AG09319 (cell line): ENCODE measurements around the gene SMIM35.

Source experiments
- DNase-seq: peaks from one replicate; pipeline ENCODE4 v3.0.0-alpha.2; 2010; ENCODE audit warnings: low read depth; ENCODE audit errors: extremely low read depth
- TF ChIP-seq, protein P1 (sequence below): IDR thresholded peaks from 2 replicates; pipeline ENCODE4 v1.5.1; 2011; ENCODE audit warnings: low read depth, mild to moderate bottlenecking, inconsistent platforms, low read length, moderate library complexity

The SMIM35 gene

GRCh38 chr11:118048472-118049370 lies 38.0 kb downstream of the SMIM35 start:
- TF ChIP-seq, protein P1, sequence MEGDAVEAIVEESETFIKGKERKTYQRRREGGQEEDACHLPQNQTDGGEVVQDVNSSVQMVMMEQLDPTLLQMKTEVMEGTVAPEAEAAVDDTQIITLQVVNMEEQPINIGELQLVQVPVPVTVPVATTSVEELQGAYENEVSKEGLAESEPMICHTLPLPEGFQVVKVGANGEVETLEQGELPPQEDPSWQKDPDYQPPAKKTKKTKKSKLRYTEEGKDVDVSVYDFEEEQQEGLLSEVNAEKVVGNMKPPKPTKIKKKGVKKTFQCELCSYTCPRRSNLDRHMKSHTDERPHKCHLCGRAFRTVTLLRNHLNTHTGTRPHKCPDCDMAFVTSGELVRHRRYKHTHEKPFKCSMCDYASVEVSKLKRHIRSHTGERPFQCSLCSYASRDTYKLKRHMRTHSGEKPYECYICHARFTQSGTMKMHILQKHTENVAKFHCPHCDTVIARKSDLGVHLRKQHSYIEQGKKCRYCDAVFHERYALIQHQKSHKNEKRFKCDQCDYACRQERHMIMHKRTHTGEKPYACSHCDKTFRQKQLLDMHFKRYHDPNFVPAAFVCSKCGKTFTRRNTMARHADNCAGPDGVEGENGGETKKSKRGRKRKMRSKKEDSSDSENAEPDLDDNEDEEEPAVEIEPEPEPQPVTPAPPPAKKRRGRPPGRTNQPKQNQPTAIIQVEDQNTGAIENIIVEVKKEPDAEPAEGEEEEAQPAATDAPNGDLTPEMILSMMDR: no peak
- DNase-seq: no peak

- DNase-seq: no peak
- TF ChIP-seq, protein P1: no peak
Observed at GRCh38 chr11:118047749-118048148, 39.0 kb downstream of the SMIM35 start.

GRCh38 chr11:118046964-118047700 lies 39.6 kb downstream of the SMIM35 start:
- TF ChIP-seq, protein P1: no peak
- DNase-seq: no peak

DNA sequence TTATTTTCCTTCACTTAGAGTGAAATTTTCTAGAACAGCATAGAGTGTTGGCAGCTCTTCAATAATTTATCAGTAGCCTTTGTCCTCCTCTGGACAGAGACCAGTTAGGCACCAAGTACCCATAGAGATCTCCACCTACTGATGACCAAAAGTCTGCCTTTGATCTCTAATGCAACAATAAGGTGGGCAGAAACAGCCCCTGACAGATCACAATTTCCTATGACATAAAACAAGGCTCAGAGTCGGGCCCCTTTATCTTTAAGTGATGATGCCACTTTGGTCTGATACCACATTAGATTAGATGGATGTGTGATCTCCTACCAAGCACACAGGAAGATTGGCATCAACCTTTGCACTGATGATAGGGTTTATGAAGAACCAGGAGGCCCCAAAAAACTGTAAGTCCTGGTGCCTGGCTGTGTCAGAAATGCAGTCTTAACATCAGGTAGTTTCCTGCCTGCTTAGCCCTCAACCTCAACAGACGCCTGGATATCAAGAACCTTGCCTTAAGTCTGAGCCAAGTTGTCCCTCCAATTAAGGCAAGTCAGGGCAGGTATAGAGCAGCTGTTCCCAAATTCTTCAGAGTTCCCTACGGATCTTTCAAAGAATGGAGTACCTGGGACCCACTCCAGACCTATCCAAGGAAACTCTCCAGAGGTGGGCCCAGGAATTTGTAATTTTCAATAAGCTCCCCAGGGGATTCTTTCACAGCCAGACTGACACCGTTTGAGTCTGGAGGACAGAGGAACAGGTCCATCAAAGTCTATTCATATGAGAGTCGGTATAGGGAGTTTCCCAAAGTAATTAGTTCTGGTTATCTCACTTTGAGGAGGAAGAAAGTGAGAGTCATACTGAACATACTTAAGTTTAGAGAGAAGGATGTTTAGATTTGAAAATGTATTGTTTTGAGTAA lies 40.5 kb downstream of the SMIM35 start:
- no peak for DNase-seq
- TF ChIP-seq, protein P1: no peak

DNA sequence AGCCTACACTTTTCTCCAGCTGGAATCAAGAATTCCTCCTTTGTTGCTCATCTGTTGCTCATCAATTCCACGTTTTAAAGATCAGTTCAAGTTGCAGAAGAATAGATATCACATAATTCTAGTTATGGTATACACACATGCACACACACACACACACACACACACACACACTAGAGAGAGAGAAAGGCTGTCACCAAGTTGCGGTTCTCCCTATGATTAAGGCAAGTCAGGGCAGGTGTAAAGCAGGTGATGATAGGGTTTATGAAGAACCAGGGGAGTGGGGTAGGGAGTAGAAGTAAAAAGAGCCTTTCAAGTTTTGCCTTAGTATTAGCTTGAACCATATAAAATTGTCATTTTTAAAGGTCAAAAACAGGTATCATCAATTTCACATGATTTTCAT lies 41.6 kb downstream of the SMIM35 start:
- no peak for DNase-seq
- TF ChIP-seq, protein P1: no peak

GRCh38 chr11:118042796-118043195 lies 44.0 kb downstream of the SMIM35 start:
- DNase-seq: no peak
- TF ChIP-seq, protein P1: no peak
